Measurements from ENCODE around the gene DHDH. TPM values are rescaled to one million over a fixed set of nuclear protein-coding genes. Genes with fewer than 3 reads are reported as not detected.

Gene DHDH
- total RNA-seq, 1 experiment from 2014 or later: 0.24 TPM

GRCh38 chr19:48975947-48976847 lies 42.7 kb downstream of the DHDH start:
- DNase-seq (ENCODE audit: low read depth, low spot score): peak; percentile 55
- in situ Hi-C loops (cut with HindIII; ENCODE audit: low pct_unique_long_range_greater_than_20kb, low sequenced_read_pairs): no loop called here

GRCh38 chr19:48977061-48977460 lies 43.6 kb downstream of the DHDH start:
- DNase-seq (ENCODE audit: low read depth, low spot score): no peak
- in situ Hi-C loops (cut with HindIII; ENCODE audit: low pct_unique_long_range_greater_than_20kb, low sequenced_read_pairs): no loop called here

GRCh38 chr19:48982280-48982679 lies 48.8 kb downstream of the DHDH start:
- DNase-seq (ENCODE audit: low read depth, low spot score): no peak
- in situ Hi-C loops (cut with HindIII; ENCODE audit: low pct_unique_long_range_greater_than_20kb, low sequenced_read_pairs): no loop called here

- in situ Hi-C loops (cut with HindIII; ENCODE audit: low pct_unique_long_range_greater_than_20kb, low sequenced_read_pairs): no loop called here
- DNase-seq (ENCODE audit: low read depth, low spot score): no peak
Observed at GRCh38 chr19:48985711-48986110, 52.2 kb downstream of the DHDH start.

GRCh38 chr19:48986211-48986610 lies 52.7 kb downstream of the DHDH start:
- no peak for DNase-seq (ENCODE audit: low read depth, low spot score)
- in situ Hi-C loops (cut with HindIII; ENCODE audit: low pct_unique_long_range_greater_than_20kb, low sequenced_read_pairs): no loop called here

- no peak for DNase-seq (ENCODE audit: low read depth, low spot score)
- in situ Hi-C loops (cut with HindIII; ENCODE audit: low pct_unique_long_range_greater_than_20kb, low sequenced_read_pairs): no loop called here
Observed at GRCh38 chr19:48987323-48987722, 53.8 kb downstream of the DHDH start.

GRCh38 chr19:48988286-48988685 lies 54.8 kb downstream of the DHDH start:
- in situ Hi-C loops (cut with HindIII; ENCODE audit: low pct_unique_long_range_greater_than_20kb, low sequenced_read_pairs): no loop called here

GRCh38 chr19:48988860-48989259 lies 55.4 kb downstream of the DHDH start:
- in situ Hi-C loops (cut with HindIII; ENCODE audit: low pct_unique_long_range_greater_than_20kb, low sequenced_read_pairs): no loop called here
- no peak for DNase-seq (ENCODE audit: low read depth, low spot score)

More at GRCh38 chr19:48988286-48988685, 54.8 kb downstream of the DHDH start:
- no peak for DNase-seq (ENCODE audit: low read depth, low spot score)

GRCh38 chr19:48989701-48990291 lies 56.3 kb downstream of the DHDH start:
- in situ Hi-C loops (cut with HindIII; ENCODE audit: low pct_unique_long_range_greater_than_20kb, low sequenced_read_pairs): no loop called here
- no peak for DNase-seq (ENCODE audit: low read depth, low spot score)

- DNase-seq (ENCODE audit: low read depth, low spot score): no peak
- in situ Hi-C loops (cut with HindIII; ENCODE audit: low pct_unique_long_range_greater_than_20kb, low sequenced_read_pairs): no loop called here
Observed at GRCh38 chr19:48990400-48990799, 56.9 kb downstream of the DHDH start.

- in situ Hi-C loops (cut with HindIII; ENCODE audit: low pct_unique_long_range_greater_than_20kb, low sequenced_read_pairs): no loop called here
- no peak for DNase-seq (ENCODE audit: low read depth, low spot score)
Observed at GRCh38 chr19:48991011-48991609, 57.6 kb downstream of the DHDH start.

- peak; percentile 73 for DNase-seq (ENCODE audit: low read depth, low spot score)
- in situ Hi-C loops (cut with HindIII; ENCODE audit: low pct_unique_long_range_greater_than_20kb, low sequenced_read_pairs): no loop called here
Observed at GRCh38 chr19:48991873-48992580, 58.5 kb downstream of the DHDH start.

- DNase-seq (ENCODE audit: low read depth, low spot score): no peak
Observed at GRCh38 chr19:48992581-48993174, 59.2 kb downstream of the DHDH start.

GRCh38 chr19:48993175-48994034 lies 59.9 kb downstream of the DHDH start, which contains the start of the genes GYS1 and RUVBL2:
TSS of gene GYS1 (minus strand) at chr19:48993309. CDS start at chr19:48993112, 197 bp downstream.
TSS of gene RUVBL2 (plus strand) at chr19:48993887. CDS start at chr19:48993912, 25 bp downstream.
- DNase-seq (ENCODE audit: low read depth, low spot score): peak; percentile 99
- in situ Hi-C loops (cut with HindIII; ENCODE audit: low pct_unique_long_range_greater_than_20kb, low sequenced_read_pairs): no loop called here

More at GRCh38 chr19:48992581-48993174, 59.2 kb downstream of the DHDH start:
- in situ Hi-C loops (cut with HindIII; ENCODE audit: low pct_unique_long_range_greater_than_20kb, low sequenced_read_pairs): no loop called here

GRCh38 chr19:48994035-48994386 lies 60.5 kb downstream of the DHDH start:
- DNase-seq (ENCODE audit: low read depth, low spot score): no peak
- in situ Hi-C loops (cut with HindIII; ENCODE audit: low pct_unique_long_range_greater_than_20kb, low sequenced_read_pairs): no loop called here

Measured in SK-MEL-5 (cell line).